PFSK-1 (cell line): ENCODE measurements around the gene SCN8A.

Experiments used
- FOXP2 ChIP-seq: optimal IDR thresholded peaks from 2 replicates; pipeline ENCODE3; 2011; ENCODE audit warnings: borderline replicate concordance, control low read depth, inconsistent platforms; ENCODE audit not compliant: insufficient read depth; ENCODE audit errors: extremely low read length, extremely low read depth
- POLR2AphosphoS5 ChIP-seq: IDR thresholded peaks from 2 replicates; pipeline ENCODE4 v1.6.1; 2012; ENCODE audit warnings: low read depth, mild to moderate bottlenecking, control low read depth, low read length, moderate library complexity
- REST ChIP-seq, 2 experiments: IDR thresholded peaks; 2 replicates each; pipeline versions ENCODE4 v1.6.1 to v1.8.0; 2011 to 2012; ENCODE audit warnings: low read depth in 2 of 2, low read length in 2 of 2, control low read depth in 1 of 2, inconsistent platforms in 1 of 2, mild to moderate bottlenecking in 1 of 2, moderate library complexity in 1 of 2; ENCODE audit not compliant: insufficient read depth in 1 of 2
- SIN3A ChIP-seq: IDR thresholded peaks from 2 replicates; pipeline ENCODE4 v1.6.1; 2012; ENCODE audit warnings: mild to moderate bottlenecking, low read length, moderate library complexity, borderline replicate concordance; ENCODE audit not compliant: insufficient read depth
- TAF1 ChIP-seq: IDR thresholded peaks from 2 replicates; pipeline ENCODE4 v1.6.1; 2012; ENCODE audit warnings: low read length, control low read depth, borderline replicate concordance; ENCODE audit not compliant: insufficient read depth

DNA sequence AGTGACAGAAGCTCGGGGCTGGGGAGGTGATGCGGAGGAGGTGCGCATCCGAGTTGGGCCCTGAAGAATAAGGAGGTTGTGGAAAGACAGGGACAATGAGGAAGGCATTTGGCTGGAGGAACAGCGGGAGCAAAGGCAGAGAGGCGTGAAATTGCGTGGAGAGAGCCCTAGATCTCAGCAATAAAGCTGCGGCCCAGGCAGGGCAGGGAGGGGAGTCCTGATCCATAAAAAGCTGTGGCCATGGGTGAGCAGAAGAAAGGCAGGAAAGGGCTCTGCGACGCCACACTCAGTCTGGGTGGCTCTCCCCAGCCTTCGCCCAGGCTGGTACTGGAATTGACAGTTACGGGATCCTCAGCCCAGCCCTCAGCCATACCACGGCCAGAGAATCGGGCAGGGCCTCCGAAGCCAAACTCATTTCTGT is 255.2 kb downstream of the SCN8A start:
- no peak for TF ChIP-seq SIN3A
- no peak for TF ChIP-seq TAF1
- no peak for TF ChIP-seq POLR2AphosphoS5
- TF ChIP-seq REST (IDR thresholded peaks at IDR 0.05; ENCODE audit: insufficient read depth in 1 of 2, low read depth in 2 of 2, low read length in 2 of 2) = no peak
- no peak for TF ChIP-seq FOXP2
